GM08714 (cell line): Measurements from ENCODE around the gene PBX2.
"Not testable (repeated sequence)": the region's sequence is repeated elsewhere in the genome, so short reads cannot be mapped to it uniquely, and the experiment has no call there.

ENCODE experiments used
- H3K4me3 ChIP-seq: fragments of 200-500 bp; sonication (Bioruptor generic); 2 replicates; pipeline ENCODE4 v1.5.1; 2014; ENCODE audit warnings: mild to moderate bottlenecking, low read length, inconsistent platforms
- ZNF274 ChIP-seq: IDR thresholded peaks from 2 replicates; pipeline ENCODE4 v1.6.1; 2012; ENCODE audit warnings: mild to moderate bottlenecking, low read depth, low read length

The PBX2 gene

GRCh38 chr6:32154514-32155161, 35.4 kb downstream of the PBX2 start:
- peak overlapping the region; percentile 65 for H3K4me3 ChIP-seq
- TF ChIP-seq ZNF274, result no peak

DNA sequence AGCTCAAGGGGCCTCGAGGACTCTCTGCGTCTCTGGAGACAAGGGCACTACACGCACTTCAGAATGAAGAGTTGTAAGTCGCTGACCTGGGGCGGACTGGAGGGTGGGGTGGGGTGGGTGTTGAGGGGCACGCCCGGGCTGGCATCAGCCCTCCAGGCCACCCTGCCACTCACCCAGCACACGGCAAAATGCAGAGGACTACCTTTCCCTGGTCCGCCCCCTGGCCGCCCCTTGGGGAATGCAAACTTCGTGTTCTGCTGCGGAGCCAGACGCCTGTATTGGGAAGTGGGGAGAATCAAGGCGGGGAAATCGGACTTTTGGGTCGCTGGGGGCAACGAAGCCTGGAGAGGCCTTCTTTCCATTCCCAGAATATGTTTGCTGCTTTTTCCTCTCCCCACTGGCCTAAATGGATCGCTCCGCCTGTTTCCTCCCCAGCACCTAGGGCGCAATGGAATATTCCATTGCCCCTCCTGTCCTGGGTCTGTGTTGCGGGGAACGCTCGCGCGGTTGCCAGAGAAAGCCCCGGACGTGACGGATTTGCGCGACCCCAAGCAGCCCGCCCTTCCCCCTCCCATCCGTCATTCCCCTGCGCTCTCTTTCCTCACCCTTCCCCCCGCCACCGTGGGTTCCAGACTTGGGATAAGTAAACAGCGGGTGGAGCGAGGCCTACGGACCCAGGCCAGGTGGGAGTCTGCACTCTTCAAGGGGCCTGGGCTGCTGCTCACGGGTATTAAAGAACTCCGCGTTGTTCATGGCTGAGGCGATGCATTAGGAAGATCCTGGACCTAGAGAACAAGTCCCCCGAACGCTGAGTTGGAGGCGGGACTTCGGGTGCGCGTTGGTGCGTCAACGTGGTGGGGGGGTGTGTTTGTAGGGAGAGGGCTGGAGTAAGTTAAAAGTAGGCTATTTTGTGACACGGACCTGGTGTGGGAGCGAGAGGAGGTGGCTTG, 36.2 kb downstream of the PBX2 start, which contains the start of gene PPT2:
Gene PPT2 (plus strand): TSS at position 578 of the 950 bp plus-strand sequence. CDS start 454 bp downstream, outside the sequence.
- peak within 1 kb of the TSS; percentile 65 for H3K4me3 ChIP-seq
- no peak for TF ChIP-seq ZNF274

DNA sequence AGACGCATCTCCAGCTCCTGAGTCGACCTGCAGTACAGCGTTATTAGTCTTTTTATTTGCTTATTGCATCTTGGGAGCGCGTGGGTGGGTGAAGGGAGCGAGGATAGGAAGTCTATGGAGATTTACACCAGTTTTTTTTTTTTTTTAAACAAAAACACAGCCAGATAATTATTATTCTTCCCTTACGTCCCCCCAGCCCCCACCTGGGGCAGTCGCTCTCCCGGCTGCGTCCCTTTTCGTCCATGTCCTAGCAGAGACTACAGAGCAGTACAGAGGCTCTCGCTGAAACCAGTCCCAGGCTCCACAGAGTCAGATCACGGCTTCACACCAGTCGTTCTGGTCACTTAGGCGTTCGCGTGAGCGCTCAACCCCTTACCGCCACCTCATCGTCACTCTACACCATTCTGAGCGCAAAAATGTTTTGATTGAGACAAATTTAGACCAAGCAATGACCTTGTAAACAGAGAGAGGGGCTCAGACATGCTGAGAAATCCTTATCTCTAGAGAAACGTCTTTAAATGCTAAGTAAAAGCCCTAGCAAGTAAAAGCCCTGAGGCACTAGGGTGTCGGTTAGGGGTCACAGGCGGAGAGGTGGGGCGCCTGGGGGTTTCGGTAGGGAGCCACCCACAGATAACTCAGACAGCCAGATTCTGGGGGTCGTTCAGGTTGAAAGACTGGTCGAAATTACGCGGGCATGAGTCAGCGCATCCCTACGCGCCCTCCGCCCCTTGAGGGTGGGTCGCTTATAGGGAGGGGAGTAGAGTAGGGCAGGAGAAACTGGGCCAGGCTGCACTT, 37.0 kb downstream of the PBX2 start:
- TF ChIP-seq ZNF274, result no peak
- H3K4me3 ChIP-seq, result no peak overlapping the region

- no peak within 1 kb of the TSS for H3K4me3 ChIP-seq
- TF ChIP-seq ZNF274, result no peak
Observed at GRCh38 chr6:32151863-32152768, 37.9 kb downstream of the PBX2 start, which contains the start of gene PRRT1. TSS of gene PRRT1 (minus strand) at chr6:32151939. CDS start at chr6:32151827, 112 bp downstream.

- no peak for TF ChIP-seq ZNF274
- no peak overlapping the region for H3K4me3 ChIP-seq
Observed at GRCh38 chr6:32151181-32151862, 38.7 kb downstream of the PBX2 start.

DNA sequence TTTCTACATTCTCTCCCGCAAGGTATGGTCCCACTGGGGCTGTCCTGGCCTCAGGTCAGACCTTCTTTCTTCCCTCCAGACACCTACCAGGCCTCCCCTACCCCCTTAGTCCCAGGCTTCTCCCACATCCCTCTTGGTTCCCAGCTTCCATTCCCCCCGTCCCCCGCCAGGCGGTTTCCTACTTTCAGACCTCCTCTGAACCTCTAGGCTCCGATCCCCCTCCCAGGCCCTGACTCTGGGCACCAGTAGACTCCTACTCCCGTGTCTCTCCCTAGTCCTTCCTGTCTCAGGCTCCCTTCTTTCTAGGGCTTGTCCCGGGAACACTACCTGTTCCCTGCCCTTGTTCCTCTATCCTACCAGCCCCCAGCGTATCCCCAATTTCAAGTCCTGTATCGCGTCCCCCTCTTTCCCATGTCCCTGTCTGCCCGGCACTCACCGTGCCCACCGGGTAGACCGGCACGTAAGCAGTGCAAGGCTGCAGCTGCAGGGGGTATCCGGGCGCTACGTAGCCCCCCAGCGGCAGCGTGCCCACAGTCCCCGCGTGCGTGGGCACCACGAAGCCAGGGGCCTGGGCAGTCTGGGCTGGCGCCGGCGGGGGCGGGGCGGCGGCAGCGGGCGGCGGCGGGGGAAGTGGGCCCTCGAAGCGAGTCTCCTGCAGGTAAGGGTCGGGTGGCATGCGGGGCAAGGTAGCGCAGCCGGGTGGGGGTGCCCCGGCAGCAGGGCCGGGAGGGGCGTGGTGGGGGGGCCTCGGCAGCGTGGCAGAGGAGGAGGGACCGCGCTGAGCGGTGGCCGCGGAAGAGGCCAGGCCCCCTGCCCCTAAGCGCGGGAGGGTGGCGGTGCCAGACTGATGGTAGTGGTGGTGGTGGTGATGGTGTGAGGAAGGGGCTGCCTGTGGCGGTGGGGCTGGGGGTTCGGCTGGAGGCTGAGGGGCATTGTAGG, 39.8 kb downstream of the PBX2 start:
- no peak for TF ChIP-seq ZNF274
- H3K4me3 ChIP-seq, result no peak overlapping the region

DNA sequence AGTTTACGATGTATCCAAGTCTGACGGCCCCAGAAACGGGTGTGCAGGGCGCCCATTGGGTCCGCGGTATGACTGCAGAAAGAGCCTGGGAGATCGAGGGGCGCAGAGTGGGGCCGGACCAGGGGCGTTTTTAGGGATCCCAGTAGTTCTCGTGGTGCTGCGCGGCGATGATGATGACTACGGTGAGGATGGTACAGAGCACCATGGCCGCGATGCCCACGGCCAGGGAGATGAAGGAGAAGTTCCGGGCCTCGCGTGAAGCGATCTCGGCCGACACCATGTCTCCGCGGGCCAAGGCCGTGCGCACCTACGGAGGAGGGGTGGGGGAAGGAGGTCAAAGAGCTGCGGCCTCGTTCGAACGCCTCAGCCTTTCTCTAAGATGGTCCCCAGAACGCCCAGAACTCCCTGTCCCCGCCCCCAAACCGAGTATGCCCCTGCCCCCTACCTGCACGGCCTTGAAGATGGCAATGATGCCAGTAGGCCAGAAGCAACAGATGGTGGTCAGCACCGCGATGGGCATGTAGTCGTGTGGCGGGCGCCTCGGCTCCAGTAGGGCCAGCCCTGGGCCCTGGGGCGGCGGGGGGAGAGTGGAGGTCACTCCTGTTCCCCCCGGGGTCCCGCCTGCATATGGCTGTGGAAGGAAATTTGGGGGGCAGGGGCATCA, 40.8 kb downstream of the PBX2 start:
- no peak for TF ChIP-seq ZNF274
- no peak overlapping the region for H3K4me3 ChIP-seq

DNA sequence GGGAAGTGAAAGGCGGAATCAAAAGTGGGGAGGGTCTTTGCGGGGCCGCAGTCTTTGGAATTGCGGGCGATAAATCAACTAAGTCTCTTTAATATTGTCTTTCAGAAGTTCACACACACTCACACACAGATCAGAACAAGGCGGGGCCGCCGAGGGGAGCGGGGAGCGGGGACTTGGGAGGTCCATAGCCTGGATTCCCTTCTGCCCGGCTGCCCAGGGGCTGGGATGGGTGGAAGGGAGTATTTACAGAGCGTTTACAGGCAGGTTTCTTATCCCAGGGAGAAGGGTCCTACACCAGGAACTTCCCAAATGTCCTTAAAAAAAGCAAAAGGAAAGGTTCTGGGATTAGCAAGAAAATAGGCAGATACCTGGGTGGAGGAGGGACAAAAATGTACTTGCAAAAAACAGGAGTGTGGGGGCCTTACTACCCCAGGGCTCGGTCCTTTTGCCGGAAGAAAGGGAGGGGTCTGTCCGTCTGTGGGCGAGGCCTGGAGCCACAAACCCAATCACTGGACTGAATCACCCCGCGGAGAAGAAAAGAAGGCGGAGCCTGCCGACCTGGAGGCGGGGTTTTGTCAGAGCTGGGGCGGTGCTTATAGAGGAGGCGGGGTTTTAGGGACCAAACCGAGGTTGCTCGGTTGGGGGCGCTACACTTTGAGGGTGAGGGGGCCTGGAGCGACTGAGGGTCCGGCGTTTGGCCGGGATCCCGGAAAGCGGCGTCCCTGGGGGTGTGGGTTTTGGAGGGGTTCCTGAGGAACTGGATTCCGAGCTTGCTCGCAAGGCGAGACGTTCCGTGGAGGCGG, 41.5 kb downstream of the PBX2 start:
- no peak for TF ChIP-seq ZNF274
- H3K4me3 ChIP-seq, result no peak overlapping the region

GRCh38 chr6:32147401-32148132, 42.4 kb downstream of the PBX2 start:
- no peak overlapping the region for H3K4me3 ChIP-seq
- no peak for TF ChIP-seq ZNF274

DNA sequence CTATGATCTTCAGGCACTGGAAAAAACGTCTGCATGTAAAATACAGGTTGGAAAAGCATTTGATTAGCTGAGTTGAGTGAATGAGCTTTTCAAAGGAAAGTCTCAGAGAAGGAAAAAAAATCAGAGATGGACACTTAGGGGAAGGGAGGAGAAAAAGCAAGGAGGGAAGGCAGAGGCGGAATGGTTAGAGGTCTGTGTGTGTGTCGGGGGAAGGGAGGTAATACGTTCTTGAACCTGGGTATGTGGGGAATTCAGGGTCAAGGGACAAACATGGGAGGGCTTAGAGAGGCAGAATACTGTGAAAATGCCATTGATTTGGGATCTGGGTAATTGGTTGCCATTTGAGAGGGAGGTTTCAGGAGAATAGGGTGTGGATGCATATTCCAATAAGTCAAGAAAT, 43.3 kb downstream of the PBX2 start:
- TF ChIP-seq ZNF274, result no peak
- H3K4me3 ChIP-seq, result no peak overlapping the region

DNA sequence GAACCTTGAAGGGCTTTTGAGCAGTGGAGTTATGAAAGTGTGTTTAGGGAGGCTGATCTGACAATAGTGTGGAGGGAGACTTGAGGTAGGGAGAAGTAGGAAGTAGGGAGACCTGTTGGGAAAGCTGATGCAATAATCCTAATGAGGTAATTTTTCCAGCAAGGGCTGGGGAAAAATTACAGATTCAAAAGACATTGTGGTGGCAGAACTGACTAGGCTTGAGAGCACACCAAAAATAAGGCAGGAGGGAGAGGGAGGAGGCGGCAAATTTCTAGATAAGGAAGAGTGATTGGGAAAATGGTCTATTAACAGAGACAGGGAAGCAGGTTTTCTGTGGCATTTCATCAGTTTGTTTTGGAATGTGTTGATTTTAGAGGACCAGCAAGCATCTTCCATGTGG, 43.7 kb downstream of the PBX2 start:
- no peak overlapping the region for H3K4me3 ChIP-seq
- TF ChIP-seq ZNF274, result no peak

GRCh38 chr6:32144238-32144637, 45.8 kb downstream of the PBX2 start:
- H3K4me3 ChIP-seq, result not testable (repeated sequence)
